GM12865 (cell line): ENCODE results near the gene CREB5.

Experiments
- DNase-seq: peaks from one replicate; pipeline ENCODE4 v3.0.0; 2010; ENCODE audit warnings: low read depth
- H3K4me3 ChIP-seq: 2 replicates; pipeline ENCODE4 v1.5.1; 2011; ENCODE audit warnings: mild to moderate bottlenecking, low read depth, low read length, control low read depth
- TF ChIP-seq, protein P1 (sequence below): IDR thresholded peaks from 2 replicates; pipeline ENCODE4 v1.5.1; 2011; ENCODE audit warnings: low read length, control low read depth, low read depth, inconsistent platforms; ENCODE audit not compliant: insufficient read depth; ENCODE audit errors: missing control alignments

Gene CREB5

DNA sequence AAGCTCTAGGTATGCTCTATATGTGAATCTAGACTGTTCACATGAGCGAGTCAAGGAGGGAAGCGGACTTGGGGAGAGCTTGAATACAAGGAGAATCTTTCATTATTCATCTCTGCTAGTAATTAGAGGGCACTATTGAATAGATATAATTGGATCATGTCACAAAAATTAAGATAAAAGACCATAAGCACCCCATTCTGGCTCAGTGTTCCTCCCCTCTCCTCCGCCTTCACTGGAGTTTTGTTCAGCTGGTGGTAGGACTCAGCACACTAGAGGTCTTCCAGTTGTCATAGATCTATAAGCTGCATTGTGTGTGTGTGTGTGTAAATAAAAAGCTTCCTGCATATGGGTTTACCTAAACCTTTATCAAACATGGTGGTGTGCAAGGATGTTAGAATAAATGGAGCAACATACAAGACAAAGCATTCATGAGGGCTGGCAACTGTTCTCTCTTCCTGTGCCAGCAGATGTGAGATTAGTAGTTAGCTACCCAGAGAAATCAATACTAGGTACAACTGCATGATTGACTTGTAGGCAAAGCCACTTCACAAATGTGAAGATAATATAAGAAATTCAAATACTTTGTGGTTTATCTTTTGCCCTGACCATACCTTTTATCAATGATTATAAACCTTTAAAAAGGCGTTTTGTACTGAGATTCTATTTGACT lies 142.6 kb downstream of the CREB5 start:
- H3K4me3 ChIP-seq: no peak overlapping the region
- no peak for DNase-seq
- TF ChIP-seq, protein P1, sequence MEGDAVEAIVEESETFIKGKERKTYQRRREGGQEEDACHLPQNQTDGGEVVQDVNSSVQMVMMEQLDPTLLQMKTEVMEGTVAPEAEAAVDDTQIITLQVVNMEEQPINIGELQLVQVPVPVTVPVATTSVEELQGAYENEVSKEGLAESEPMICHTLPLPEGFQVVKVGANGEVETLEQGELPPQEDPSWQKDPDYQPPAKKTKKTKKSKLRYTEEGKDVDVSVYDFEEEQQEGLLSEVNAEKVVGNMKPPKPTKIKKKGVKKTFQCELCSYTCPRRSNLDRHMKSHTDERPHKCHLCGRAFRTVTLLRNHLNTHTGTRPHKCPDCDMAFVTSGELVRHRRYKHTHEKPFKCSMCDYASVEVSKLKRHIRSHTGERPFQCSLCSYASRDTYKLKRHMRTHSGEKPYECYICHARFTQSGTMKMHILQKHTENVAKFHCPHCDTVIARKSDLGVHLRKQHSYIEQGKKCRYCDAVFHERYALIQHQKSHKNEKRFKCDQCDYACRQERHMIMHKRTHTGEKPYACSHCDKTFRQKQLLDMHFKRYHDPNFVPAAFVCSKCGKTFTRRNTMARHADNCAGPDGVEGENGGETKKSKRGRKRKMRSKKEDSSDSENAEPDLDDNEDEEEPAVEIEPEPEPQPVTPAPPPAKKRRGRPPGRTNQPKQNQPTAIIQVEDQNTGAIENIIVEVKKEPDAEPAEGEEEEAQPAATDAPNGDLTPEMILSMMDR: no peak

DNA sequence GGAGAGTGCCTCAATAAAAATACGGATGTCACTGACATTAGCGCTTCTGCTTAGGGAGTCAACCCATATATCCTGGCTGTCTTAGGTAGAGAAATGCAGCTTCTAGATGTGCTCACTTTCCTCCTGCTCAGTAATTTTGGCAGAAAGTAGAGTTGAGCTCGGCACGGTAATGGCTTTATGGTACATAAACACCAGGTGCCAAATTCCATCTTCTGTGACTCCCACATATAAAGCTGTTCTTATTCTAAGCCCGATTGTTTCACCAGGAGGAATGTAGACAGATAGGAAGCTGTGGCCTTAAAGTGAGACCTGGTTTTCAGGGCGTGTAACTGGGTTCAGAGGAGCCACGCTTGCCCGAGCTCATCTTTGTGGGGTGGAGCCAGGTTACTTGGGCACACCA lies 143.7 kb downstream of the CREB5 start:
- TF ChIP-seq, protein P1: no peak
- no peak overlapping the region for H3K4me3 ChIP-seq
- DNase-seq: no peak

DNA sequence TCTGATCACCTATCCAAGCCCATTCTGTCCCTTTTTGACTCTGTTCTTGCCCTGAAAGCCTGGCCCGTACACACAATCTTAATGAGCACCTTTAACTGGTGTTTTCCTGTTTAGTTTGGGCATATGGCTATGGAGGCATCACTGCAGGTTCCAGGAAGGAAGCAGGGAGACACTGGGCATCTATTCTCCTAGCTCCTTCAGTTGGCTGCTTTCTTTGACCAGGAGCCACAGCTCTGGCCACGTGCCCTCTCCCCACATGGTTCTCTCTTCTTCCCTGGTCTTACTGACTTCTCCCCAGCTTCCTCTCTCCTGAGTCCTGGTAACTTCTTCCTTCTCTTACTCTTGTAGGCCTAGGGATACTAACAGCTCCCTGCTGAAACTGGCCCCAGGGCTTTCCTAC lies 144.4 kb downstream of the CREB5 start:
- no peak for DNase-seq
- TF ChIP-seq, protein P1: no peak
- H3K4me3 ChIP-seq: no peak overlapping the region

DNA sequence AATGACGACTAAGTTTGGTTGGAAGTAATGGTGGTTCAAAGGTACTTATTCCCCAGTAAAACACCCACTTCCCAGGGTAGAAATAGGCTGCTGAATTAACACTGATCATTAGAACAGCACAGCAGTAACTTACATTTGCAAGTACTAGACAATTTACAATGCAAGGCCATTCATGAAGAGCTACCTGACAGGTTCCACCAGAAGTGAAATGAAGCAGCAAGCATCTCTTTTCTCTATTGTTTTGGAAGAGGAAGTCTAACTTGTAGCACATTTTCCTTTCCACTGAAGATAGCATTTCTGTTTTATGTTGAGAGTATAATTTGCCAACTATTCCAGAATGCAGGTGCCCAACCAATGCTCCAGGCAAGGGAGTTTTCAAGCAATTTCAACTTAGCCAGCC lies 145.9 kb downstream of the CREB5 start:
- TF ChIP-seq, protein P1: no peak
- no peak for DNase-seq

DNA sequence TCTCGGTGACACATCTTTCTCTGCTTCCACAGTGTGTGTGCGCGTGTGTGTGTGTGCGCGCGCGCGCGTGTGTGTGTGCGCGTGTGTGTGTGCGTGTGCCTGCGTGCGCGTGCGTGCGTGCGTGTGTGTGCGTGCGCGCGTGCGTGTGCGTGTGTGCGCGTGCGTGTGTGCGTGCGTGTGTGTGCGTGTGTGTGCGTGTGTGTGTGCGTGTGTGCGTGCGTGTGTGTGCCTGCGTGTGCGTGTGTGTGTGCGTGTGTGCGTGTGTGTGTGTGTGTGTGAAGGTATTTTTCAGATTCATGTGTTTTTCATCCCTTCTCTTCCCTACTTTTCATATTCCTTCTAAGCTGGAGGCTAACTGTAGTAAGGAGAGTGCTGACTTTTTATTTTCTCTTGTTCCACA lies 148.4 kb downstream of the CREB5 start:
- H3K4me3 ChIP-seq: no peak overlapping the region
- TF ChIP-seq, protein P1: no peak
- DNase-seq: no peak

More for the DNA sequence above, 145.9 kb downstream of the CREB5 start:
- H3K4me3 ChIP-seq: no peak overlapping the region

DNA sequence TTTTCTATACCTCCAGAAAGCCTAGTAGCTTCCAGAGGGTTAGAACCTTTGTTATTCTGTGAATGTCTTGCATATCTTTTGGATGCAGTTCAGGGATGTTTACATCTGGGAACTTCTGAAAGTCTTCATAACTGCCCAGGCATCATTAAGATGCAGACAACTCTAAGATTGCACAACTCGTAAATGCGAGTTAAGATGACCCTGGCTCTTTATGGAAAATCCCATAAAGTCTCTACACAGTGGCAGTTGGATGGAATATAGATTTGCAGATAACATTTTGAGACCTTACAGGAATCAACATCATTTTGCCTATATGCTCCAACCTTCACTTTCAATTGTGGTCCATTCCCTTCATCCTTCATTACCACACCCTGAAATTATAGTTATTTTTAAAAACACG lies 151.7 kb downstream of the CREB5 start:
- H3K4me3 ChIP-seq: no peak overlapping the region
- TF ChIP-seq, protein P1: no peak
- DNase-seq: no peak

DNA sequence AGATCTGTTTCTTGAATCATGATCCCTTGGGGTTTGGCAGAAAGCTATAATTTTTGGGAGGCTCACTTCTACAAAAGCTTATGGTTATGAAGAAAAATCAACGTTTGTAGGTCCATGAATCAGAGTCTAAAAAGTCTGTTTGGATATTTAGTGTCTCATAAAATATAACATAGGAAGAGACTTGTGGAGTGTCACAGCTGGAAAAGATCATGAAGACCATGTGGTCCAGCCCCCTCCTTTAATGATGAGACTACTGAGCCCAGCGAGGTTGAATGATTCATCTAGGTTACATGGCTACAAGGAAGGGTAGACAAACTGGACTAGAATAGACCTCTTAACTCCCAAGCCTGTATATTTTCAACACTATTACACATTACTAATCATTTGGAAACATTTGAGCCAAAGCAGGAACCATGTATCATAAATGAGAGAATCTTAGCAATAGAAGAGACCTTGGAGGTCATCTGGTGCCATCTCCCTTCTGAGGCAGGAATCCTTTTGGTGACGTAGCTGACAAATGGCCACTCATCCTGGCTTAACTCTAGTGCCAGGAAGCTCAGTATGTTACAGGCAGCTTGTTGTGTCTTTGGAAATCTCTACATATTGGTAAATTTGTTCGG lies 152.5 kb downstream of the CREB5 start:
- TF ChIP-seq, protein P1: no peak
- DNase-seq: no peak
- no peak overlapping the region for H3K4me3 ChIP-seq
